Fibroblast of skin of left quadriceps (primary cell): ENCODE measurements around the gene HABP4.

ENCODE experiments used
- DNase-seq, 2 experiments: peaks; one replicate each; pipeline ENCODE4 v3.0.0-alpha.2; 2013; ENCODE audit warnings: low read depth in 2 of 2

The HABP4 gene

DNA sequence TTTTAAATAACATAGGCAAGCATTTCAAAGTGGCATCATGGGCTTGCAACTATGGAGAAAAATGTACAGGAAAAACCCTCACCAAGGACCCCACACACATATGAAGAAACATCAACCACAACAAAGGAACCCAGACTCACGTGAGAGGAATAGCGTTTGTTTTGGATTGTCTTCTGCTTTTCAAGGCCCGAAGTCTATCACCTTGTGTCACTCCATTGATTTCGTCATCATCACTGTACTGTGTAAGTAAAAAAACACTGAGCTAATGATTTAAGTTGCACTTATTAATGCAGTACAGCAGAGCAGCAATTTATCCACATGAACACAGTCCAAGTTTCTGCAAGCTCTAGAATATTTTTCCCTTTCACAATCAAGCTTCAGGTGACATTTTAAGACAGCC lies 72.4 kb downstream of the HABP4 start:
- DNase-seq, result no peak

DNA sequence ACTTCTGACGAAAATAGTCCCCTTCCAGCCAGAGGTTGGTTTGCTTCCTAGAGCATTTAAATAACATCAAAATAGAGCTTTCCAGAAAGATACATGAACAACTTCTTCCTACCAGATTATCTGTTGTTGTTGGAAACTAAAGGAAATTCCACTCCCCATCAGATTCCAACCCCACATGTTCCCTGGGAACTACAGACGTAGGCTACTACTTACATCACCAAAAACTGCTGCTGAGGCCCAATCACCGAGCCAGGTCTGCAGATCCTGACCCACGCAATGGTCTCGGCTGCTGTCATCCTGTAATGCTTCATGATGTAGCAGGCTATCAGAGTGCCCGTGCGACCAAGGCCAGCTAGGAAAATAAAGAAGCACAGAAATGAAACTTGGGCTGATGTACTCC lies 73.4 kb downstream of the HABP4 start:
- DNase-seq, result no peak

DNA sequence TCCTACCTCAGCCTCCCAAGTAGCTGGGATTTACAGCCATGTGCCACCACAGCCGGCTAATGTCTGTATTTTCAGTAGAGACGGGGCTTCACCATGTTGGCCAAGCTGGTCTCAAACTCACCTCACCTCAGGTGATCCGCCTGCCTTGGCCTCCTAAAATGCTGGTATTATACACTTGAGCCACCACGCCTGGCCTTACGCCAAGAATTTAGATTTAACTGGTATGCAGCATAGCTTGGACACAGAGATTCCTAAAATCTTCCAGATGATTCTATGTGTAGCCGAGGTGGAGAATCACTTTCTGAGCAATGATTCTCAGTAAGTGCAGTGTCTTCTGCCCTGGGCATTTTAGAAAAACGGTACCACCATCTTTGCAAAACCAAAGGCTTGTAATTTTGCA lies 74.1 kb downstream of the HABP4 start:
- DNase-seq, result no peak

DNA sequence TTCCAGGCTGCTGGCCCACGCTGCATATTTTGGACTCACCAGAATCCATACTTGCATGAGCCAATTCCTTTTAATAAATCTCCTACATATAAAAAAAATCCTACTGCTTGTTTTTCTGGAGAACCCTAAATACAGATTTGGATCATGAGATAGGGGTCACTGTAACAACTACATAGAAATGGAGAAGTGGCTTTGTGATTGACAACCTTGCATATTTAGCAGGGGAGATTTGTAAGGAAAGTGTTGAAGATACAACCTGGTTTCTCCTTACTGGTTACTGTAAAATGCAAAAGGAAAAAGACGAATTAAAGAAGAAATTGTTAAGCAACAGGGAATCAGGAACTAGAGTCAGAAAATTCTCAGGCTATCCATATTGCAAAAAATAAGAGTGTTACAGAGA lies 74.8 kb downstream of the HABP4 start:
- DNase-seq, result no peak

DNA sequence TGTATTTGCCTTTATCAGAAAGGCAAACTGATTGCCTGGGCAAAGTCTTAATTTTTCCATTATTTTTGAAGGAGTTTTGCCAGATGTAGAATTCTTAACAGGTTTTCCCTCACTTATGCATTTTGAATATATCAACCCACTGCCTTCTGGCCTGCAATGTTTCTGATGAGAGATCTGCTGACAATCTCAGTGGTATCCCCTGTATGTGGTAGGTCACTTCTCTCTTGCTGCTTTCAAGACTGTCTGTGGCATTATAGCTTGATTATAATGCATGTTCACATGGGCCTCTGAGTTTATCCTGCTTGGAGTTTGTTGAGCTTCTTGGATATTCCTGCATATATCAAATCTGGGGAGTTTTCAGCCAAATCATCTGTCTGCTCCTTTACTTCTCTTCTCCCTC lies 82.2 kb downstream of the HABP4 start:
- no peak for DNase-seq

DNA sequence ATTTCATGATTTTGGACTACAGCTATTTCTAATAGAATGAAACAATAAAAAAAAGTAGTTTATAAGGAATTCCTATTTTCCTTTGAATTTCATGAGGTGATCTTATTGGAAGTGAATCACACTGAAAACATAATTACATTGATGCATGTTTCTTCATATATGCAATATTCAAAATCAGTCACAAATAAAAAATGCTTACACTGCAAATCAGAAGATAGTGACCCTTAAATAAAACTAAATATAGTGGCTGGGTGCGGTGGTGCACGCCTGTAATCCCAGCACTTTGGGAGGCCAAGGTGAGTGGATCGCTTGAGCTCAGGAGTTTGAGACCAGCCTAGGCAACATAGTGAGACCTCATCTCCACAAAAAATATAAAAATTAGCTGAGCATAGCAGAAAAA lies 90.1 kb downstream of the HABP4 start:
- DNase-seq, result no peak
